ENCODE results near the gene BCL2A1.

Gene BCL2A1

GRCh38 chr15:79978655-79979514 is 7.9 kb upstream of the BCL2A1 start:
- H3K4me3 ChIP-seq (ENCODE audit: low read depth, low read length), result no peak overlapping the region
- DNase-seq (ENCODE audit: low read depth, low spot score), result peak; percentile 9
- in situ Hi-C loops (cut with HindIII; ENCODE audit: low sequenced_read_pairs), result no loop called here
- TF ChIP-seq, protein P1, sequence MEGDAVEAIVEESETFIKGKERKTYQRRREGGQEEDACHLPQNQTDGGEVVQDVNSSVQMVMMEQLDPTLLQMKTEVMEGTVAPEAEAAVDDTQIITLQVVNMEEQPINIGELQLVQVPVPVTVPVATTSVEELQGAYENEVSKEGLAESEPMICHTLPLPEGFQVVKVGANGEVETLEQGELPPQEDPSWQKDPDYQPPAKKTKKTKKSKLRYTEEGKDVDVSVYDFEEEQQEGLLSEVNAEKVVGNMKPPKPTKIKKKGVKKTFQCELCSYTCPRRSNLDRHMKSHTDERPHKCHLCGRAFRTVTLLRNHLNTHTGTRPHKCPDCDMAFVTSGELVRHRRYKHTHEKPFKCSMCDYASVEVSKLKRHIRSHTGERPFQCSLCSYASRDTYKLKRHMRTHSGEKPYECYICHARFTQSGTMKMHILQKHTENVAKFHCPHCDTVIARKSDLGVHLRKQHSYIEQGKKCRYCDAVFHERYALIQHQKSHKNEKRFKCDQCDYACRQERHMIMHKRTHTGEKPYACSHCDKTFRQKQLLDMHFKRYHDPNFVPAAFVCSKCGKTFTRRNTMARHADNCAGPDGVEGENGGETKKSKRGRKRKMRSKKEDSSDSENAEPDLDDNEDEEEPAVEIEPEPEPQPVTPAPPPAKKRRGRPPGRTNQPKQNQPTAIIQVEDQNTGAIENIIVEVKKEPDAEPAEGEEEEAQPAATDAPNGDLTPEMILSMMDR (IDR thresholded peaks at IDR 0.05; ENCODE audit: low read depth, low read length), result no peak

DNA sequence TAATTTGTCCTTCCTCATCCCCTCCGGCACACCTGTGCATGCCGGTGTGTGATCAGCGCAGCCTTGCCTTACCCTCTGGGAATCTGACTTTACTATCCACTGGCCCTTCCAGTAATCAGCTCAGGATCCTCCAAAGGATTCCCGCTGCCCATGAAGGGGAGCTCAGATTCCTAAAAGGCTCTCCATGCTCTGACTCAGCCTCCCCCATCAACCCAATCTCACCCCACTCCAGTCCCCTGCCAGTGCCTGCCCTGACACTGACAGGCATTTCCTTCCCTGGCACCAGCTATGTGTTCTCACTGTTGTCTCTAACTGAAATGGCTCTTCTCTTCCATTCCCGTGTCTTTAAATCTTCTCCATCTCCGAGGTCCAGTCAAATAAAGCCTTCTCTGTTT is 7.3 kb upstream of the BCL2A1 start:
- TF ChIP-seq, protein P1 (IDR thresholded peaks at IDR 0.05; ENCODE audit: low read depth, low read length), result no peak
- no peak overlapping the region for H3K4me3 ChIP-seq (ENCODE audit: low read depth, low read length)
- in situ Hi-C loops (cut with HindIII; ENCODE audit: low sequenced_read_pairs), result no loop called here
- DNase-seq (ENCODE audit: low read depth, low spot score), result no peak

- in situ Hi-C loops (cut with HindIII; ENCODE audit: low sequenced_read_pairs), result no loop called here
These were observed 6.5 kb upstream of the BCL2A1 start for GRCh38 chr15:79977431-79978054.

GRCh38 chr15:79973456-79974195 is 2.6 kb upstream of the BCL2A1 start:
- in situ Hi-C loops (cut with HindIII; ENCODE audit: low sequenced_read_pairs), result no loop called here
- no peak overlapping the region for H3K4me3 ChIP-seq (ENCODE audit: low read depth, low read length)
- TF ChIP-seq, protein P1 (IDR thresholded peaks at IDR 0.05; ENCODE audit: low read depth, low read length), result no peak
- DNase-seq (ENCODE audit: low read depth, low spot score), result no peak

More at GRCh38 chr15:79977431-79978054, 6.5 kb upstream of the BCL2A1 start:
- H3K4me3 ChIP-seq (ENCODE audit: low read depth, low read length), result no peak overlapping the region
- no peak for DNase-seq (ENCODE audit: low read depth, low spot score)
- TF ChIP-seq, protein P1 (IDR thresholded peaks at IDR 0.05; ENCODE audit: low read depth, low read length), result no peak

DNA sequence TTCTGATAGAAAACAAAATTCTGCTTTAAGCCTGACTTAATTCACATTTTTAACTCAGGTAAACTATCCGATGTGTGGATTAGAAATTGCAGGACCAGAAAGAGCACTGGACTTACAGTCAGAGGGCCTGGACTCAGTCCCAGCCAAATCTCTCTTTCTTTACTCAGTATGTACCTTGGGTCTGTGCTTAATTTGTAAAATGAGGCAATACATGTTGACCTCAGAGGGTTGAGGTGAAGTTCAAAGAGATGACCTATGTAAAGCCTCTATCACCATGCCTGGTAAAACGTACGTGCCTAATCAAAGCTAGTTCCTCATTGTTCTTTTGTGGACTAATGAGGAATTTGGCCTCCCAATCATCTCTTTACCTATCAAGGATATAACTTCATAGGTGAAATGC is 1.9 kb upstream of the BCL2A1 start:
- in situ Hi-C loops (cut with HindIII; ENCODE audit: low sequenced_read_pairs), result no loop called here
- DNase-seq (ENCODE audit: low read depth, low spot score), result no peak

GRCh38 chr15:79970181-79970580 is 815 bp downstream of the BCL2A1 start:
- DNase-seq (ENCODE audit: low read depth, low spot score), result no peak
- no peak overlapping the region for H3K4me3 ChIP-seq (ENCODE audit: low read depth, low read length)
- in situ Hi-C loops (cut with HindIII; ENCODE audit: low sequenced_read_pairs), result no loop called here
- TF ChIP-seq, protein P1 (IDR thresholded peaks at IDR 0.05; ENCODE audit: low read depth, low read length), result no peak

More for the DNA sequence above, 1.9 kb upstream of the BCL2A1 start:
- H3K4me3 ChIP-seq (ENCODE audit: low read depth, low read length), result no peak overlapping the region
- TF ChIP-seq, protein P1 (IDR thresholded peaks at IDR 0.05; ENCODE audit: low read depth, low read length), result no peak
